HFFc6 (cell line): ENCODE data around the gene PLEKHD1. TPM values are rescaled to one million over a fixed set of nuclear protein-coding genes. Genes with fewer than 3 reads are reported as not detected.
A peak's percentile ranks its signal among the peaks of the same experiment; 100 is the strongest.

Source experiments
- DNase-seq: peaks from one replicate; pipeline ENCODE4 v3.0.0-alpha.2; 2018
- H3K27ac Mint-ChIP-seq: 2 replicates; pipeline ENCODE4 v1.8.0; 2020; ENCODE audit warnings: mild to moderate bottlenecking, mixed read lengths
- H3K27me3 Mint-ChIP-seq: 2 replicates; pipeline ENCODE4 v1.8.0; 2021; ENCODE audit warnings: mild to moderate bottlenecking, moderate library complexity, mixed read lengths; ENCODE audit not compliant: insufficient read depth
- H3K36me3 Mint-ChIP-seq: 2 replicates; pipeline ENCODE4 v1.8.0; 2021; ENCODE audit warnings: low read depth, mixed read lengths
- H3K4me1 Mint-ChIP-seq: 2 replicates; pipeline ENCODE4 v1.8.0; 2020; ENCODE audit warnings: low read depth, mixed read lengths
- H3K4me3 Mint-ChIP-seq: 2 replicates; pipeline ENCODE4 v1.8.0; 2020; ENCODE audit warnings: mild to moderate bottlenecking, moderate library complexity, mixed read lengths
- H3K9me3 Mint-ChIP-seq: 2 replicates; pipeline ENCODE4 v1.8.0; 2020; ENCODE audit warnings: mild to moderate bottlenecking, mixed read lengths
- total RNA-seq, 6 experiments: library from RNA; stranded (reverse); fragmentation: NEBNext Ultra II Directional; extraction: Animal tissue kit (Norgen Biotek cat#: 25700); gene quantifications; 2 replicates in 1 of 6; 3 replicates in 5 of 6; pipeline ENCODE4 v1.2.3, GENCODE V29; 2021
- TF ChIP-seq, protein P1 (sequence below): fragments of 200-600 bp; sonication (generic); IDR thresholded peaks from 2 replicates; pipeline ENCODE4 v1.5.0; 2021; ENCODE audit warnings: antibody characterized with exemption, mild to moderate bottlenecking

The PLEKHD1 gene
- total RNA-seq, 6 experiments from 2014 or later, result 0.06 TPM; not detected in 5

DNA sequence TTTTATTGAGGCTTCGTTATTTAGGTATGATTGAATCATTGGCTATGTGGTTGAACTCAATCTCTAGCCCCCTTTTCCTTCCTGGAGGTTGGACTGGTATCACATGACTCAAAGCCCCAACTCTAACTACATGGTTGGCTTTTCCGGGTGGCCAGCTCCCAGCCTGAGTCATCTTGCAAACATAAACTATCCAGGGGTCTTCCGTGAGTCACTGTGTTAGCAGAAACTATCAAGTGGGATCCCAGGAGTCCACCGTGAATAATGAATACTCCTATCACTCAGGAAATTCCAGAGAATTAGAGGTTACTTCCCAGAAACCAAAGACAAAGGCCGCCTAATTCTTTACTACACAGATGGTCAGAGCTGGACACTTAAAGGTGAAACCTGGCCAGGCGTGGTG, 19.7 kb upstream of the PLEKHD1 start:
- peaks cover 5% of the 10 kb centered on the region; the same call in 1 of the 2 replicates for H3K36me3 Mint-ChIP-seq
- H3K27ac Mint-ChIP-seq, result peak overlapping the region; percentile 76
- H3K9me3 Mint-ChIP-seq, result no peaks in the 10 kb centered on the region
- peaks cover 25% of the 10 kb centered on the region for H3K4me1 Mint-ChIP-seq
- peaks cover 4% of the 10 kb centered on the region; the same call in 1 of the 2 replicates for H3K27me3 Mint-ChIP-seq
- peak overlapping the region; percentile 59 for H3K4me3 Mint-ChIP-seq
- TF ChIP-seq, protein P1, sequence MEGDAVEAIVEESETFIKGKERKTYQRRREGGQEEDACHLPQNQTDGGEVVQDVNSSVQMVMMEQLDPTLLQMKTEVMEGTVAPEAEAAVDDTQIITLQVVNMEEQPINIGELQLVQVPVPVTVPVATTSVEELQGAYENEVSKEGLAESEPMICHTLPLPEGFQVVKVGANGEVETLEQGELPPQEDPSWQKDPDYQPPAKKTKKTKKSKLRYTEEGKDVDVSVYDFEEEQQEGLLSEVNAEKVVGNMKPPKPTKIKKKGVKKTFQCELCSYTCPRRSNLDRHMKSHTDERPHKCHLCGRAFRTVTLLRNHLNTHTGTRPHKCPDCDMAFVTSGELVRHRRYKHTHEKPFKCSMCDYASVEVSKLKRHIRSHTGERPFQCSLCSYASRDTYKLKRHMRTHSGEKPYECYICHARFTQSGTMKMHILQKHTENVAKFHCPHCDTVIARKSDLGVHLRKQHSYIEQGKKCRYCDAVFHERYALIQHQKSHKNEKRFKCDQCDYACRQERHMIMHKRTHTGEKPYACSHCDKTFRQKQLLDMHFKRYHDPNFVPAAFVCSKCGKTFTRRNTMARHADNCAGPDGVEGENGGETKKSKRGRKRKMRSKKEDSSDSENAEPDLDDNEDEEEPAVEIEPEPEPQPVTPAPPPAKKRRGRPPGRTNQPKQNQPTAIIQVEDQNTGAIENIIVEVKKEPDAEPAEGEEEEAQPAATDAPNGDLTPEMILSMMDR, result no peak
- DNase-seq, result peak; percentile 70

- DNase-seq, result no peak
- TF ChIP-seq, protein P1, result no peak
- Mint-ChIP-seq H3K4me3 (no peak overlapping the region), H3K4me1 (peaks cover 27% of the 10 kb centered on the region), H3K27me3 (peaks cover 4% of the 10 kb centered on the region; the same call in 1 of the 2 replicates), H3K9me3 (no peaks in the 10 kb centered on the region), H3K27ac (no peak overlapping the region), H3K36me3 (no peaks in the 10 kb centered on the region)
Observed at GRCh38 chr14:69468949-69469348, 15.6 kb upstream of the PLEKHD1 start.

DNA sequence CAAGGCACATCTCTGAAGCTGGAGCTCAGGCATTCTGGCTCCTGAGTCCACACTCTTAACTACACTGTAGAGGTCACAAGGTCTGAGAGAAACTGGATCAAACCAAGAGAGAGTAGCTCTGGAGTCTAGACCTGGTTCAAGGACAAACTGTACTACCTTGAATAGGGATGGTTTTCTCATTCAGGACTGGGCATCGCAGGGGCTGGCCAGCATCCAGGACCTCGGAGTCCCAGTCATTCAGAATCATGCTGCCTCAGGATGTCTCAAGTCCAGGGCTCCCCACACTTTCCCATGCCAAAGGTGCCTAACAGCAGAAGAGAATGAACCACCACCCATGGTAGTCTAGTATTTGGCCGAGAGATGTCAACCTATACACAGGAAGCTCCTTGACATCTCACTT, 13.1 kb upstream of the PLEKHD1 start:
- Mint-ChIP-seq H3K4me3 (no peak overlapping the region), H3K9me3 (no peaks in the 10 kb centered on the region), H3K27ac (no peak overlapping the region), H3K36me3 (no peaks in the 10 kb centered on the region), H3K27me3 (no peaks in the 10 kb centered on the region), H3K4me1 (peaks cover 10% of the 10 kb centered on the region)
- no peak for DNase-seq
- TF ChIP-seq, protein P1, result no peak

- H3K36me3 Mint-ChIP-seq, result no peaks in the 10 kb centered on the region
- peaks cover 3% of the 10 kb centered on the region; the same call in 1 of the 2 replicates for H3K27me3 Mint-ChIP-seq
- no peak overlapping the region for H3K27ac Mint-ChIP-seq
- H3K4me3 Mint-ChIP-seq, result no peak overlapping the region
- H3K9me3 Mint-ChIP-seq, result no peaks in the 10 kb centered on the region
- TF ChIP-seq, protein P1, result no peak
- no peak for DNase-seq
- peaks cover 9% of the 10 kb centered on the region for H3K4me1 Mint-ChIP-seq
Observed at GRCh38 chr14:69471916-69472315, 12.6 kb upstream of the PLEKHD1 start.

DNA sequence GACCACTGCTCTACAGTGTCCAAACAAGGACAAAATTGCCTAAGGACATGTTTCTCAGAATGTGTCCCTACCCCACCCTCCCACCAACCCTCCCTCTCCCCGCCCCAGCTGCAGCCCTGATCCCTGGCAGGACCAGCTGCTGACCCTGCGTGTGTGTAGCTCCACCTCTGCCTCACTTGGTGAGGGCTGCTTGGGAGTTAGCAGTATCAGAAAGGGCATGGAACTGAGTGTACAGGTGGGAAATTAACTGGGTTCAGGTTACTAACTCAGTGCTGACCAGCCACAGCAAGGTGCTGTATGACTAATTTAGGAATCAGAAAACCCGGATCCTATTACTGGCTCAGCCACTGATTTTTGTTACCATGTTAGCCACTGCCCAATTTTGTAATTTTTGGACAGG, 11.3 kb upstream of the PLEKHD1 start:
- Mint-ChIP-seq H3K4me1 (peaks cover 5% of the 10 kb centered on the region; the same call in 1 of the 2 replicates), H3K4me3 (no peak overlapping the region)

More for the DNA sequence above, 11.3 kb upstream of the PLEKHD1 start:
- DNase-seq, result no peak
- Mint-ChIP-seq H3K9me3 (no peaks in the 10 kb centered on the region), H3K36me3 (no peaks in the 10 kb centered on the region), H3K27ac (no peak overlapping the region), H3K27me3 (peaks cover 6% of the 10 kb centered on the region; the same call in 1 of the 2 replicates)
- TF ChIP-seq, protein P1, result no peak
